Neural crest cell (in vitro differentiated cells): ENCODE measurements around the gene C5AR1. TPM values are rescaled to one million over a fixed set of nuclear protein-coding genes. Genes with fewer than 3 reads are reported as not detected.

Experiments used
- DNase-seq: peaks from one replicate; pipeline ENCODE4 v3.0.0; 2021; ENCODE audit warnings: low read depth, mixed read lengths, low spot score
- H3K27ac Mint-ChIP-seq: one replicate; pipeline ENCODE4 v1.8.0; 2021; ENCODE audit warnings: mild to moderate bottlenecking, mixed read lengths; ENCODE audit not compliant: unreplicated experiment
- H3K27me3 Mint-ChIP-seq: 2 replicates; pipeline ENCODE4 v1.8.0; 2021; ENCODE audit warnings: low read depth, mild to moderate bottlenecking, mixed read lengths
- H3K36me3 Mint-ChIP-seq: 2 replicates; pipeline ENCODE4 v1.8.0; 2021; ENCODE audit warnings: low read depth, mild to moderate bottlenecking, mixed read lengths
- H3K4me1 Mint-ChIP-seq: 2 replicates; pipeline ENCODE4 v1.8.0; 2021; ENCODE audit warnings: mixed read lengths
- H3K4me3 Mint-ChIP-seq: one replicate; pipeline ENCODE4 v1.8.0; 2021; ENCODE audit warnings: mild to moderate bottlenecking, mixed read lengths
- H3K9me3 Mint-ChIP-seq: 2 replicates; pipeline ENCODE4 v1.8.0; 2021; ENCODE audit warnings: mixed read lengths
- total RNA-seq: library from RNA; stranded (reverse); gene quantifications from 2 replicates; pipeline ENCODE4 v1.2.1, GENCODE V29; 2021
- TF ChIP-seq, protein P1 (sequence below): fragments of 200-600 bp; sonication (generic); conservative IDR thresholded peaks from 2 replicates; pipeline ENCODE4 v1.5.0; 2021; ENCODE audit warnings: antibody characterized with exemption, mild to moderate bottlenecking

Gene C5AR1
- total RNA-seq, 1 donor from 2014 or later, result 0.44 TPM

DNA sequence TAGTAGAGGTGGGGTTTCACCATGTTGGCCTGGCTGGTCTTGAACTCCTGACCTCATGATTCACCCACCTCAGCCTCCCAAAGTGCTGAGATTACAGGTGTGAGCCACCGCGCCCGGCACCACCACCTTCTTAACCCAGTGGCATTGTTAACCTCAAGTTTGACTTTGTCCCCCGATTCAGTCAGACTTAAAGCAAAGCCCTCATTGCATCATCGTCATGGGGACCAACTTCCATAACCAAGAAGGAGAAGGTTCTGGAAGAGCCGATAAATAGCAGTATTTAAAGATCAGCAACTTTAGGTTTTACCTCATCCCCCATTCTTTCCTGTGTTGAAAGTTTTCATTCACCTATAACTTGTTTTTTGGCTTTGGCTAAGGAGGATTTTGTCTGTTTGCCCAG lies 41.6 kb upstream of the C5AR1 start:
- Mint-ChIP-seq H3K27ac (no peak overlapping the region), H3K4me3 (peak overlapping the region; percentile 19), H3K27me3 (no peaks in the 10 kb centered on the region), H3K36me3 (peaks cover 19% of the 10 kb centered on the region), H3K4me1 (peaks cover 10% of the 10 kb centered on the region), H3K9me3 (no peaks in the 10 kb centered on the region)
- no peak for DNase-seq
- TF ChIP-seq, protein P1, sequence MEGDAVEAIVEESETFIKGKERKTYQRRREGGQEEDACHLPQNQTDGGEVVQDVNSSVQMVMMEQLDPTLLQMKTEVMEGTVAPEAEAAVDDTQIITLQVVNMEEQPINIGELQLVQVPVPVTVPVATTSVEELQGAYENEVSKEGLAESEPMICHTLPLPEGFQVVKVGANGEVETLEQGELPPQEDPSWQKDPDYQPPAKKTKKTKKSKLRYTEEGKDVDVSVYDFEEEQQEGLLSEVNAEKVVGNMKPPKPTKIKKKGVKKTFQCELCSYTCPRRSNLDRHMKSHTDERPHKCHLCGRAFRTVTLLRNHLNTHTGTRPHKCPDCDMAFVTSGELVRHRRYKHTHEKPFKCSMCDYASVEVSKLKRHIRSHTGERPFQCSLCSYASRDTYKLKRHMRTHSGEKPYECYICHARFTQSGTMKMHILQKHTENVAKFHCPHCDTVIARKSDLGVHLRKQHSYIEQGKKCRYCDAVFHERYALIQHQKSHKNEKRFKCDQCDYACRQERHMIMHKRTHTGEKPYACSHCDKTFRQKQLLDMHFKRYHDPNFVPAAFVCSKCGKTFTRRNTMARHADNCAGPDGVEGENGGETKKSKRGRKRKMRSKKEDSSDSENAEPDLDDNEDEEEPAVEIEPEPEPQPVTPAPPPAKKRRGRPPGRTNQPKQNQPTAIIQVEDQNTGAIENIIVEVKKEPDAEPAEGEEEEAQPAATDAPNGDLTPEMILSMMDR, result no peak

GRCh38 chr19:47269596-47269995 lies 40.1 kb upstream of the C5AR1 start:
- TF ChIP-seq, protein P1, result no peak
- DNase-seq, result no peak
- Mint-ChIP-seq H3K27me3 (peaks cover 2% of the 10 kb centered on the region), H3K4me1 (peaks cover 22% of the 10 kb centered on the region), H3K36me3 (peaks cover 15% of the 10 kb centered on the region), H3K9me3 (no peaks in the 10 kb centered on the region), H3K4me3 (no peak overlapping the region), H3K27ac (no peak overlapping the region)

GRCh38 chr19:47270408-47270807 lies 39.3 kb upstream of the C5AR1 start:
- Mint-ChIP-seq H3K36me3 (peaks cover 13% of the 10 kb centered on the region), H3K27ac (no peak overlapping the region)

GRCh38 chr19:47271949-47272348 lies 37.7 kb upstream of the C5AR1 start:
- H3K27ac Mint-ChIP-seq, result peak overlapping the region; percentile 92
- DNase-seq, result no peak
- TF ChIP-seq, protein P1, result no peak
- H3K9me3 Mint-ChIP-seq, result no peaks in the 10 kb centered on the region
- peaks cover 14% of the 10 kb centered on the region for H3K27me3 Mint-ChIP-seq
- H3K4me1 Mint-ChIP-seq, result peaks cover 34% of the 10 kb centered on the region
- H3K36me3 Mint-ChIP-seq, result peaks cover 6% of the 10 kb centered on the region
- H3K4me3 Mint-ChIP-seq, result peak overlapping the region; percentile 93

More at GRCh38 chr19:47270408-47270807, 39.3 kb upstream of the C5AR1 start:
- H3K27me3 Mint-ChIP-seq, result peaks cover 5% of the 10 kb centered on the region
- H3K9me3 Mint-ChIP-seq, result no peaks in the 10 kb centered on the region
- H3K4me3 Mint-ChIP-seq, result peak overlapping the region; percentile 47
- peaks cover 25% of the 10 kb centered on the region for H3K4me1 Mint-ChIP-seq
- no peak for DNase-seq
- TF ChIP-seq, protein P1, result no peak

DNA sequence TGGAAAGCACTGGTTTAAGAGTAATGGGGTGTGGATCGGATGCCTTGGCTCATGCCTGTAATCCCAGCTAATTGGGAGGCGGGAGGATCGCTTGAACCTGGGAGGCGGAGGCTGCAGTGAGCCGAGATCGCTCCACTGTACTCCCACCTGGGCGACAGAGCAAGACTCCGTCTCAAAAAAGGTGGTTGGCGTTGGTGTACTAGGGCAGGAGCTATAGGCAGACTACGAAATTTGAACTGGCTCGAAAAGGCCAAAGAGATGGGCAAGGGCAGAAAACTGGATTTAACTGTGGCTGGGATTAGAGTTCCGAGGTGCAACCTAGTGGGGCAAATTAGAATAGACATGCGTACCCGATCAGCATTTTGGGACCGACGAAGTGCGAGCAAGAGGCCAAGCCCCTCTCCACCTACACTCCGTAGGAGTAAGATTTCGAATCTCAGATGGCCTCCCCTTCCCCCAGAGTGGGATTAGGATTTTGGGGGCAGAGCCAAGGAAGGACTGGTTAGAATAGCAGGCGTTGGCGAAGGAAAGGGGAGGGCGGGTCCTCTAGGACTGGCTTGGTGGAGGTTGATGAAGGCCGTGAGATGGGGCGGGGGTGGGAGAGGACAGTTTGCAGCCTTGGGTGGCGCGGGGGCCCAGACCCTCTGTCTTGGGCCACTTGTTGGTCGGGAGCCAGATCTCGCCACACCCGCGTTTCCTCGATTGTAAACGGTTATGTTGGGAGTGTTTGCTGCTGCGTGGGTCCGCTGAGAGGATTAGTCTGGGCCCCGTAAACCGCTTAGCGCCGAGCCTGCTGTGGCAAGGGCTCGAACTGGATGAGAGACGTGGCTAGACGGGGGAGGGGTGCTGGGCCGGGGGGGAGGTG lies 37.0 kb upstream of the C5AR1 start:
- H3K27me3 Mint-ChIP-seq, result peaks cover 14% of the 10 kb centered on the region
- no peak for DNase-seq
- TF ChIP-seq, protein P1, result no peak
- peak overlapping the region; percentile 93 for H3K4me3 Mint-ChIP-seq
- H3K27ac Mint-ChIP-seq, result peak overlapping the region; percentile 92
- no peaks in the 10 kb centered on the region for H3K9me3 Mint-ChIP-seq
- peaks cover 5% of the 10 kb centered on the region for H3K36me3 Mint-ChIP-seq
- peaks cover 35% of the 10 kb centered on the region for H3K4me1 Mint-ChIP-seq
